DOHH2 (cell line): ENCODE measurements around the gene ALKBH6.

Source experiments
- H3F3A ChIP-seq: fragments of 200-600 bp; sonication (generic), shearing (Covaris generic); 2 replicates; pipeline ENCODE4 v1.6.0; 2016; ENCODE audit warnings: antibody characterized with exemption, mild to moderate bottlenecking; ENCODE audit not compliant: control insufficient read depth, insufficient read depth
- H3K27ac ChIP-seq: fragments of 200-600 bp; sonication (generic); 2 replicates; pipeline ENCODE4 v1.5.1; 2014; ENCODE audit warnings: low read depth, mild to moderate bottlenecking, low read length, moderate library complexity
- H3K27me3 ChIP-seq: fragments of 200-600 bp; sonication (generic); 2 replicates; pipeline ENCODE4 v1.6.1; 2014; ENCODE audit warnings: mild to moderate bottlenecking, low read length, mixed read lengths; ENCODE audit not compliant: control insufficient read depth
- H3K36me3 ChIP-seq: fragments of 200-600 bp; sonication (generic); 2 replicates; pipeline ENCODE4 v1.6.1; 2014; ENCODE audit warnings: mild to moderate bottlenecking, low read length, moderate library complexity, mixed read lengths; ENCODE audit not compliant: control insufficient read depth
- H3K4me1 ChIP-seq: fragments of 200-600 bp; sonication (generic); 2 replicates; pipeline ENCODE4 v1.6.1; 2014; ENCODE audit warnings: mild to moderate bottlenecking, low read length, mixed read lengths; ENCODE audit not compliant: control insufficient read depth
- H3K4me2 ChIP-seq: fragments of 200-600 bp; sonication (generic); 2 replicates; pipeline ENCODE4 v1.6.0; 2014; ENCODE audit warnings: mild to moderate bottlenecking, low read length, moderate library complexity
- H3K4me3 ChIP-seq: fragments of 200-600 bp; sonication (generic); 2 replicates; pipeline ENCODE4 v1.5.1; 2014; ENCODE audit warnings: mild to moderate bottlenecking, low read length, mixed read lengths
- H3K79me2 ChIP-seq: fragments of 200-600 bp; sonication (generic); 2 replicates; pipeline ENCODE4 v1.6.1; 2014; ENCODE audit warnings: mild to moderate bottlenecking, low read length, mixed read lengths; ENCODE audit not compliant: control insufficient read depth
- H3K9me2 ChIP-seq: fragments of 200-600 bp; sonication (generic); replicated peaks from 2 replicates; pipeline ENCODE4 v1.6.1; 2014; ENCODE audit warnings: mild to moderate bottlenecking, low read length, mixed read lengths; ENCODE audit not compliant: control insufficient read depth
- H3K9me3 ChIP-seq: fragments of 200-600 bp; sonication (generic); 2 replicates; pipeline ENCODE4 v1.6.1; 2014; ENCODE audit warnings: antibody characterized with exemption, low read length, mixed read lengths; ENCODE audit not compliant: control insufficient read depth, insufficient read depth
- H4K20me1 ChIP-seq: fragments of 200-600 bp; sonication (generic); 2 replicates; pipeline ENCODE4 v1.6.0; 2014; ENCODE audit warnings: low read depth, mild to moderate bottlenecking, antibody characterized with exemption, low read length, moderate library complexity; ENCODE audit not compliant: control insufficient read depth, insufficient read depth
- EZH2phosphoT487 ChIP-seq: fragments of 200-600 bp; sonication (generic); IDR thresholded peaks from 2 replicates; pipeline ENCODE4 v1.6.1; 2017; ENCODE audit warnings: borderline replicate concordance, mild to moderate bottlenecking, antibody characterized with exemption, low read length, moderate library complexity, mixed read lengths
- TF ChIP-seq, protein P1 (sequence below): fragments of 200-600 bp; sonication (generic); IDR thresholded peaks from one replicate; pipeline ENCODE4 v1.5.1; 2014; ENCODE audit warnings: antibody characterized with exemption, mild to moderate bottlenecking, low read depth, low read length; ENCODE audit not compliant: poor library complexity, severe bottlenecking

The ALKBH6 gene

DNA sequence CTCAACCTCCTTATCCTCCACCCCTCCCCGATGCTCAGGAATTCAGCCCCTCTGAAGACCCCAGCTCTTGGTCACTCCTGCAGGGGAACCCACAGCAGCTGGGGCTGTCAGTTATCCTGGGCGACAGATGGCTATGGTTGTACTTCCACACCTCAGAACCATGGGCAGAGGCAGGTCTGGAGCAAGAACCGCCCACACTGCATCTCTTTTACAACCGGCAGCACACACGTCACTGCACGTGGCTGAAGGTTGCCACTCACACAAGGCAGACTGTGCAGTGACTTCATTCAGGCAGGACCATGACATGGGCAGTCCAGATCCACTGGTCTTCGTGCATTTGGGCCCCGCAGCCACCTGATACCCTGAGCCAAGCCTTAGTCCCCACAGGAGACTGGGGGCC lies 40.5 kb downstream of the ALKBH6 start:
- no peaks in the 10 kb centered on the region for H3K79me2 ChIP-seq
- no peaks in the 10 kb centered on the region for H3K9me2 ChIP-seq
- H3K4me1 ChIP-seq = no peaks in the 10 kb centered on the region
- TF ChIP-seq, protein P1, sequence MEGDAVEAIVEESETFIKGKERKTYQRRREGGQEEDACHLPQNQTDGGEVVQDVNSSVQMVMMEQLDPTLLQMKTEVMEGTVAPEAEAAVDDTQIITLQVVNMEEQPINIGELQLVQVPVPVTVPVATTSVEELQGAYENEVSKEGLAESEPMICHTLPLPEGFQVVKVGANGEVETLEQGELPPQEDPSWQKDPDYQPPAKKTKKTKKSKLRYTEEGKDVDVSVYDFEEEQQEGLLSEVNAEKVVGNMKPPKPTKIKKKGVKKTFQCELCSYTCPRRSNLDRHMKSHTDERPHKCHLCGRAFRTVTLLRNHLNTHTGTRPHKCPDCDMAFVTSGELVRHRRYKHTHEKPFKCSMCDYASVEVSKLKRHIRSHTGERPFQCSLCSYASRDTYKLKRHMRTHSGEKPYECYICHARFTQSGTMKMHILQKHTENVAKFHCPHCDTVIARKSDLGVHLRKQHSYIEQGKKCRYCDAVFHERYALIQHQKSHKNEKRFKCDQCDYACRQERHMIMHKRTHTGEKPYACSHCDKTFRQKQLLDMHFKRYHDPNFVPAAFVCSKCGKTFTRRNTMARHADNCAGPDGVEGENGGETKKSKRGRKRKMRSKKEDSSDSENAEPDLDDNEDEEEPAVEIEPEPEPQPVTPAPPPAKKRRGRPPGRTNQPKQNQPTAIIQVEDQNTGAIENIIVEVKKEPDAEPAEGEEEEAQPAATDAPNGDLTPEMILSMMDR = no peak
- TF ChIP-seq EZH2phosphoT487 = no peak
- H3F3A ChIP-seq = no peaks in the 10 kb centered on the region
- H3K4me2 ChIP-seq = no peak overlapping the region
- H3K27me3 ChIP-seq = no peaks in the 10 kb centered on the region
- H3K27ac ChIP-seq = no peak overlapping the region
- H3K9me3 ChIP-seq = no peaks in the 10 kb centered on the region
- H3K36me3 ChIP-seq = no peaks in the 10 kb centered on the region
- H3K4me3 ChIP-seq = no peak overlapping the region
- H4K20me1 ChIP-seq = no peaks in the 10 kb centered on the region

DNA sequence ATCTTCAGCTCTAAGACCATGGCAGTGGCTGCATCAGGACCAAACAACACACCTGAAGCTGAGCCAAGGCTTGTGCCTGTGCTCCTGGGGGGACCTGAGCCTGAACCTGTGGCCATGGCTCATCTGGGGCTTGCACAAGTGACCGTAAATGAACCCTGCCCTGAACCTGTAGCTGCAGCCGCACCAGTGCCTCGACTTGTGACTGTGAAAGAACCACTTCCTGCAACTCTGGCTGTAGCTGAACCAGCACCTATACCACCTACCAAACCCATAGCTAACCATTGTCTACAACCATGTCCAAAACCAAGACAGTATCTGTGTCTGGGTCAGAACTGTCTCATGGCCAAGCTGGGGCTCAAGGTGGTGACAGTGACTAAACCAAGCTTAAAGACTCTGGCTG lies 47.2 kb downstream of the ALKBH6 start:
- TF ChIP-seq EZH2phosphoT487 = no peak
- TF ChIP-seq, protein P1 = no peak
- H3K79me2 ChIP-seq = no peaks in the 10 kb centered on the region
- H3K4me3 ChIP-seq = no peak overlapping the region
- no peak overlapping the region for H3K4me2 ChIP-seq
- no peaks in the 10 kb centered on the region for H3K4me1 ChIP-seq
- H3K36me3 ChIP-seq = no peaks in the 10 kb centered on the region
- H3K27ac ChIP-seq = no peak overlapping the region
- H3F3A ChIP-seq = no peaks in the 10 kb centered on the region; the same call in 1 of the 2 replicates
- H3K27me3 ChIP-seq = no peaks in the 10 kb centered on the region
- H3K9me3 ChIP-seq = no peaks in the 10 kb centered on the region
- H4K20me1 ChIP-seq = no peaks in the 10 kb centered on the region
- H3K9me2 ChIP-seq = no peaks in the 10 kb centered on the region

DNA sequence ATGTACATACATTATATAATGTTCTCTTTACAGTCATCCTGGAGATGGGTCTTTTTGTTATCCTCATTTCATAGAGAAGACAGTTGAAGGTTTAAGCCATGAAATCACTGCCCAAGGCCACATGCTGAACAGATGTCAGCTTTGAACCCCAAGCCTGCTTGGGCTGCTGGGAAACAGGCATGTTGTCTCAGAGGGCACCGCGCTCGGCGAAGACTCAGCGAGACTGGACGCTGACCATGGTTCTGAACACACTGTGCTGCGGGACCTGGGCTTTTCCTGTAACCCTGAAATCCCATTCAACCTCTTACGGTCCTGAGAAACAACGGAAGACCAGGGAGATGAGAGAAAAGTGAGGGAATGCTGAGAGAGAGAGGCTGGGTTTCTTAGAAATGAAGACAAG lies 50.5 kb downstream of the ALKBH6 start:
- Histone ChIP-seq H3K4me3 (no peak overlapping the region), H3K36me3 (no peaks in the 10 kb centered on the region), H3K4me2 (no peak overlapping the region), H3K4me1 (no peaks in the 10 kb centered on the region), H3K9me3 (no peaks in the 10 kb centered on the region), H3K27ac (no peak overlapping the region), H3K9me2 (no peaks in the 10 kb centered on the region), H3F3A (no peaks in the 10 kb centered on the region; the same call in 1 of the 2 replicates), H3K27me3 (peaks cover under 1% of the 10 kb centered on the region; the same call in 1 of the 2 replicates), H4K20me1 (no peaks in the 10 kb centered on the region), H3K79me2 (no peaks in the 10 kb centered on the region)
- TF ChIP-seq, protein P1 = no peak
- TF ChIP-seq EZH2phosphoT487 = no peak
